ENCODE results near the gene CUL1. TPM values are rescaled to one million over a fixed set of nuclear protein-coding genes. Genes with fewer than 3 reads are reported as not detected.

Gene CUL1
- total RNA-seq, 1 experiment from 2014 or later, result 43.6 TPM

GRCh38 chr7:148735967-148736366 lies 37.3 kb downstream of the CUL1 start:
- intact Hi-C loops (cut with micrococcal nuclease), result no loop called here
- DNase-seq (no peak), ATAC-seq (no peak)
- H4K20me1 ChIP-seq (ENCODE audit: low read length), result peaks cover 18% of the 10 kb centered on the region; the same call in 1 of the 2 replicates
- H3K4me1 ChIP-seq (ENCODE audit: insufficient read depth, low read length), result no peaks in the 10 kb centered on the region
- TF ChIP-seq EZH2 (IDR thresholded peaks at IDR 0.05; ENCODE audit: low read length, unreplicated experiment), result no peak
- TF ChIP-seq CTCF (conservative IDR thresholded peaks at IDR 0.05; ENCODE audit: low read depth, low read length), result no peak
- TF ChIP-seq EZH2phosphoT487 (IDR thresholded peaks at IDR 0.05; ENCODE audit: borderline replicate concordance, low read length), result no peak
- no TSS peak for BruUV-seq (replicated peaks)
- ChIA-PET CTCF (no interaction called here), POLR2A (ENCODE audit: unreplicated experiment) (no interaction called here)
- no peaks in the 10 kb centered on the region for H3K27me3 ChIP-seq (ENCODE audit: low read length)
- no peaks in the 10 kb centered on the region for H3F3A ChIP-seq (ENCODE audit: low read length, unreplicated experiment)
- no peak overlapping the region for H3K4me2 ChIP-seq (ENCODE audit: low read length)
- H3K27ac ChIP-seq (ENCODE audit: low read length), result no peak overlapping the region
- no peak overlapping the region for H3K9ac ChIP-seq (ENCODE audit: low read length)
- H3K4me3 ChIP-seq (ENCODE audit: low read length), result no peak overlapping the region
- H3K36me3 ChIP-seq (ENCODE audit: low read depth, low read length), result peaks cover 43% of the 10 kb centered on the region
- no peaks in the 10 kb centered on the region for H3K9me2 ChIP-seq (replicated peaks; ENCODE audit: low read length)
- no peak overlapping the region for H2AFZ ChIP-seq (ENCODE audit: low read length)
- peaks cover 70% of the 10 kb centered on the region for H3K79me2 ChIP-seq (ENCODE audit: low read length)
- no peaks in the 10 kb centered on the region for H3K9me3 ChIP-seq (ENCODE audit: low read length)

GRCh38 chr7:148738737-148739535 lies 40.2 kb downstream of the CUL1 start:
- no peaks in the 10 kb centered on the region for H3K9me3 ChIP-seq (ENCODE audit: low read length)
- no peak overlapping the region for H3K4me2 ChIP-seq (ENCODE audit: low read length)
- H3K9ac ChIP-seq (ENCODE audit: low read length), result no peak overlapping the region
- H3K27ac ChIP-seq (ENCODE audit: low read length), result no peak overlapping the region
- no peaks in the 10 kb centered on the region for H3F3A ChIP-seq (ENCODE audit: low read length, unreplicated experiment)
- H3K27me3 ChIP-seq (ENCODE audit: low read length), result no peaks in the 10 kb centered on the region
- DNase-seq, result no peak
- peaks cover 43% of the 10 kb centered on the region for H3K36me3 ChIP-seq (ENCODE audit: low read depth, low read length)
- H3K79me2 ChIP-seq (ENCODE audit: low read length), result peaks cover 47% of the 10 kb centered on the region
- ChIA-PET CTCF (no interaction called here), POLR2A (ENCODE audit: unreplicated experiment) (no interaction called here)
- no peak for ATAC-seq
- H3K4me1 ChIP-seq (ENCODE audit: insufficient read depth, low read length), result no peaks in the 10 kb centered on the region
- intact Hi-C loops (cut with micrococcal nuclease), result no loop called here
- H4K20me1 ChIP-seq (ENCODE audit: low read length), result 0 out of 2 replicates have a peak, but pooled peaks cover 5% of the 10 kb centered on the region
- no peak for TF ChIP-seq CTCF (conservative IDR thresholded peaks at IDR 0.05; ENCODE audit: low read depth, low read length)
- TF ChIP-seq EZH2 (IDR thresholded peaks at IDR 0.05; ENCODE audit: low read length, unreplicated experiment), result no peak
- no peak for TF ChIP-seq EZH2phosphoT487 (IDR thresholded peaks at IDR 0.05; ENCODE audit: borderline replicate concordance, low read length)
- BruUV-seq (replicated peaks), result no TSS peak
- no peaks in the 10 kb centered on the region for H3K9me2 ChIP-seq (replicated peaks; ENCODE audit: low read length)
- H3K4me3 ChIP-seq (ENCODE audit: low read length), result no peak overlapping the region
- no peak overlapping the region for H2AFZ ChIP-seq (ENCODE audit: low read length)

GRCh38 chr7:148746135-148746534 lies 47.4 kb downstream of the CUL1 start:
- Histone ChIP-seq H3K27me3 (ENCODE audit: low read length) (no peaks in the 10 kb centered on the region), H3K27ac (ENCODE audit: low read length) (no peak overlapping the region), H3K4me2 (ENCODE audit: low read length) (no peak overlapping the region), H3K4me3 (ENCODE audit: low read length) (no peak overlapping the region), H3K4me1 (ENCODE audit: insufficient read depth, low read length) (no peaks in the 10 kb centered on the region), H3F3A (ENCODE audit: low read length, unreplicated experiment) (no peaks in the 10 kb centered on the region), H2AFZ (ENCODE audit: low read length) (no peak overlapping the region), H3K9ac (ENCODE audit: low read length) (no peak overlapping the region), H4K20me1 (ENCODE audit: low read length) (0 out of 2 replicates have a peak, but pooled peaks cover 3% of the 10 kb centered on the region), H3K36me3 (ENCODE audit: low read depth, low read length) (peaks cover 10% of the 10 kb centered on the region; the same call in 1 of the 2 replicates), H3K9me3 (ENCODE audit: low read length) (no peaks in the 10 kb centered on the region), H3K79me2 (ENCODE audit: low read length) (peaks cover 12% of the 10 kb centered on the region; the same call in 1 of the 2 replicates), H3K9me2 (replicated peaks; ENCODE audit: low read length) (no peaks in the 10 kb centered on the region)
- intact Hi-C loops (cut with micrococcal nuclease), result no loop called here
- POLR2A ChIA-PET (ENCODE audit: unreplicated experiment), result interaction anchor here (0.6 kb wide), 1 partner anchor 98 kb away, joined by 3 read pairs; no protein-coding TSS in a partner anchor
- TF ChIP-seq EZH2 (IDR thresholded peaks at IDR 0.05; ENCODE audit: low read length, unreplicated experiment), result no peak
- TF ChIP-seq CTCF (conservative IDR thresholded peaks at IDR 0.05; ENCODE audit: low read depth, low read length), result no peak
- no peak for TF ChIP-seq EZH2phosphoT487 (IDR thresholded peaks at IDR 0.05; ENCODE audit: borderline replicate concordance, low read length)
- DNase-seq, result no peak
- CTCF ChIA-PET, result no interaction called here
- BruUV-seq (replicated peaks), result no TSS peak
- no peak for ATAC-seq

All from PC-3 (cell line).